HEK293 (cell line): ENCODE results near the gene BRI3.

Experiments used
- CTCF ChIA-PET: fragments of 350-600 bp; formaldehyde crosslinking; extraction: SDS; loops from one replicate; lab custom pipeline; 2021; ENCODE audit warnings: antibody characterized with exemption; lab: Yijun Ruan, JAX
- POLR2A ChIA-PET: fragments of 300-600 bp; formaldehyde crosslinking; extraction: SDS; loops from one replicate; lab custom pipeline; 2020; ENCODE audit warnings: antibody characterized with exemption, inconsistent platforms; lab: Yijun Ruan, JAX
- H3K27ac ChIP-seq: fragments of 200-500 bp; sonication (Bioruptor generic); 2 replicates; pipeline ENCODE4 v1.5.1; 2014; ENCODE audit warnings: low read depth, low read length, control low read depth, inconsistent platforms; ENCODE audit errors: extremely low read depth
- H3K36me3 ChIP-seq, 2 experiments: fragments of 200-500 bp in 1 of 2; sonication (Bioruptor generic) in 1 of 2; 1 replicate in 1 of 2; 2 replicates in 1 of 2; pipeline ENCODE4 v1.5.1; 2014 to 2017; ENCODE audit warnings: inconsistent platforms in 2 of 2, low read length in 2 of 2; ENCODE audit not compliant: control insufficient read depth in 2 of 2, insufficient read depth in 1 of 2
- H3K4me1 ChIP-seq: fragments of 200-500 bp; sonication (Bioruptor generic); 2 replicates; pipeline ENCODE4 v1.5.1; 2014; ENCODE audit warnings: mild to moderate bottlenecking, low read length, inconsistent platforms; ENCODE audit not compliant: control insufficient read depth, insufficient read depth
- H3K4me3 ChIP-seq: 2 replicates; pipeline ENCODE4 v1.5.1; 2011; ENCODE audit warnings: low read depth, mild to moderate bottlenecking, control low read depth, low read length, moderate library complexity
- H3K9me3 ChIP-seq: fragments of 200-500 bp; sonication (Bioruptor generic); 2 replicates; pipeline ENCODE4 v1.5.1; 2014; ENCODE audit warnings: low read depth, low read length, inconsistent platforms; ENCODE audit not compliant: control insufficient read depth, insufficient read depth
- IKZF3 ChIP-seq: fragments of 450-650 bp; IDR thresholded peaks from 2 replicates; pipeline ENCODE4 v1.5.0; 2018; ENCODE audit warnings: missing biosample characterization, mild to moderate bottlenecking, missing genetic modification characterization, moderate library complexity
- KLF10 ChIP-seq: fragments of 450-650 bp; IDR thresholded peaks from 2 replicates; pipeline ENCODE4 v1.5.1; 2018; ENCODE audit warnings: missing biosample characterization, mild to moderate bottlenecking, missing genetic modification characterization
- PRDM4 ChIP-seq: fragments of 450-650 bp; formaldehyde crosslinking; IDR thresholded peaks from 2 replicates; pipeline ENCODE4 v1.5.1; 2017; ENCODE audit warnings: missing biosample characterization, missing genetic modification characterization
- SALL2 ChIP-seq: fragments of 450-650 bp; formaldehyde crosslinking; IDR thresholded peaks from 2 replicates; pipeline ENCODE4 v1.5.0; 2017; ENCODE audit warnings: missing biosample characterization, mild to moderate bottlenecking, missing genetic modification characterization, borderline replicate concordance
- SP2 ChIP-seq: fragments of 450-650 bp; formaldehyde crosslinking; IDR thresholded peaks from 2 replicates; pipeline ENCODE4 v1.5.1; 2016; ENCODE audit warnings: missing biosample characterization, missing genetic modification characterization
- ZNF10 ChIP-seq: fragments of 450-650 bp; formaldehyde crosslinking; IDR thresholded peaks from 2 replicates; pipeline ENCODE4 v1.5.1; 2017; ENCODE audit warnings: missing biosample characterization, missing genetic modification characterization
- ZNF114 ChIP-seq: fragments of 450-650 bp; formaldehyde crosslinking; IDR thresholded peaks from 2 replicates; pipeline ENCODE4 v1.5.0; 2017; ENCODE audit warnings: missing biosample characterization, missing genetic modification characterization
- ZNF19 ChIP-seq: fragments of 450-650 bp; formaldehyde crosslinking; IDR thresholded peaks from 2 replicates; pipeline ENCODE4; 2016; ENCODE audit warnings: missing biosample characterization, missing genetic modification characterization, low read depth
- ZNF2 ChIP-seq: fragments of 450-650 bp; formaldehyde crosslinking; IDR thresholded peaks from 2 replicates; pipeline ENCODE4 v1.5.1; 2016; ENCODE audit warnings: missing biosample characterization, missing genetic modification characterization
- ZNF248 ChIP-seq: fragments of 450-650 bp; formaldehyde crosslinking; IDR thresholded peaks from 2 replicates; pipeline ENCODE4 v1.5.1; 2017; ENCODE audit warnings: missing biosample characterization, missing genetic modification characterization
- ZNF302 ChIP-seq: fragments of 450-650 bp; formaldehyde crosslinking; IDR thresholded peaks from 2 replicates; pipeline ENCODE4 v1.5.1; 2016; ENCODE audit warnings: missing biosample characterization, missing genetic modification characterization, low read depth
- ZNF311 ChIP-seq: fragments of 450-650 bp; formaldehyde crosslinking; IDR thresholded peaks from 2 replicates; pipeline ENCODE4 v1.5.1; 2017; ENCODE audit warnings: missing biosample characterization, missing genetic modification characterization, borderline replicate concordance
- ZNF416 ChIP-seq: fragments of 450-650 bp; formaldehyde crosslinking; IDR thresholded peaks from 2 replicates; pipeline ENCODE4 v1.5.1; 2016; ENCODE audit warnings: missing biosample characterization, missing genetic modification characterization
- ZNF514 ChIP-seq: fragments of 450-650 bp; formaldehyde crosslinking; IDR thresholded peaks from 2 replicates; pipeline ENCODE4 v1.5.1; 2016; ENCODE audit warnings: missing biosample characterization, missing genetic modification characterization
- ZNF548 ChIP-seq: fragments of 450-650 bp; formaldehyde crosslinking; IDR thresholded peaks from 2 replicates; pipeline ENCODE4 v1.5.1; 2016; ENCODE audit warnings: missing biosample characterization, missing genetic modification characterization
- ZNF560 ChIP-seq: fragments of 450-650 bp; formaldehyde crosslinking; IDR thresholded peaks from 2 replicates; pipeline ENCODE4 v1.5.1; 2017; ENCODE audit warnings: missing biosample characterization, missing genetic modification characterization, borderline replicate concordance
- ZNF561 ChIP-seq: fragments of 450-650 bp; IDR thresholded peaks from 2 replicates; pipeline ENCODE4 v1.5.1; 2018; ENCODE audit warnings: missing biosample characterization, missing genetic modification characterization, borderline replicate concordance
- ZNF600 ChIP-seq: fragments of 450-650 bp; formaldehyde crosslinking; IDR thresholded peaks from 2 replicates; pipeline ENCODE4 v1.5.1; 2016; ENCODE audit warnings: missing biosample characterization, missing genetic modification characterization
- ZNF654 ChIP-seq: fragments of 450-650 bp; formaldehyde crosslinking; IDR thresholded peaks from 2 replicates; pipeline ENCODE4 v1.5.1; 2016; ENCODE audit warnings: low read depth, missing biosample characterization, missing genetic modification characterization
- ZNF785 ChIP-seq: fragments of 450-650 bp; formaldehyde crosslinking; IDR thresholded peaks from 2 replicates; pipeline ENCODE4 v1.5.1; 2016; ENCODE audit warnings: missing biosample characterization, missing genetic modification characterization
- ZSCAN16 ChIP-seq: fragments of 450-650 bp; formaldehyde crosslinking; IDR thresholded peaks from 2 replicates; pipeline ENCODE4 v1.5.1; 2016; ENCODE audit warnings: missing biosample characterization, missing genetic modification characterization
- ZSCAN30 ChIP-seq: fragments of 450-650 bp; IDR thresholded peaks from 2 replicates; pipeline ENCODE4 v1.5.1; 2018; ENCODE audit warnings: missing biosample characterization, mild to moderate bottlenecking, missing genetic modification characterization, moderate library complexity
- TF ChIP-seq, protein P1 (sequence below): fragments of 450-650 bp; formaldehyde crosslinking; IDR thresholded peaks from 2 replicates; pipeline ENCODE4 v1.5.1; 2016; ENCODE audit warnings: missing biosample characterization, missing genetic modification characterization
- TF ChIP-seq, protein P2 (sequence below): fragments of 450-650 bp; formaldehyde crosslinking; IDR thresholded peaks from 2 replicates; pipeline ENCODE4 v1.5.1; 2016; ENCODE audit warnings: missing biosample characterization, missing genetic modification characterization
- TF ChIP-seq, protein P3 (sequence below): fragments of 450-650 bp; formaldehyde crosslinking; IDR thresholded peaks from 2 replicates; pipeline ENCODE4 v1.5.1; 2016; ENCODE audit warnings: missing biosample characterization, missing genetic modification characterization
- TF ChIP-seq, protein P4 (sequence below): fragments of 450-650 bp; formaldehyde crosslinking; IDR thresholded peaks from 2 replicates; pipeline ENCODE4; 2016; ENCODE audit warnings: missing biosample characterization, missing genetic modification characterization

Gene BRI3, protein sequence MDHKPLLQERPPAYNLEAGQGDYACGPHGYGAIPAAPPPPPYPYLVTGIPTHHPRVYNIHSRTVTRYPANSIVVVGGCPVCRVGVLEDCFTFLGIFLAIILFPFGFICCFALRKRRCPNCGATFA

GRCh38 chr7:98280791-98281756, at the start of gene BRI3:
TSS of gene BRI3 (plus strand) at chr7:98281686. CDS start at chr7:98281796, 110 bp downstream.
- Histone ChIP-seq H3K36me3 (peaks cover 0 to 27% of the 10 kb centered on the region in 2 experiments; a peak in 2 of 3 replicates), H3K27ac (peak within 1 kb of the TSS; percentile 68; the same call in 1 of the 2 replicates), H3K4me3 (peak within 1 kb of the TSS; percentile 70), H3K9me3 (no peaks in the 10 kb centered on the region), H3K4me1 (peaks cover 12% of the 10 kb centered on the region)
- POLR2A ChIA-PET: interaction anchor here (0.6 to 1.4 kb wide), 3 partner anchors 101 to 124 kb away, joined by 3 to 5 read pairs (median 3); partner anchors contain the start of gene BAIAP2L1
- CTCF ChIA-PET: no interaction called here
- TF ChIP-seq ZNF302 (tag by site-specific recombination) (no peak), ZNF2 (tag by site-specific recombination) (no peak), SP2 (tag by site-specific recombination) (peak; percentile 40), ZNF654 (no peak), ZSCAN16 (no peak), ZNF311 (tag by site-specific recombination) (no peak), ZNF514 (tag by site-specific recombination) (no peak), ZNF114 (tag by site-specific recombination) (no peak), ZNF600 (tag by site-specific recombination) (0 out of 2 replicates have a peak, but pooled peaks have one; percentile 9), ZNF19 (tag by site-specific recombination) (no peak), ZNF416 (tag by site-specific recombination) (no peak), ZNF248 (tag by site-specific recombination) (no peak), ZNF548 (tag by site-specific recombination) (no peak), ZNF561 (no peak), KLF10 (no peak), SALL2 (tag by site-specific recombination) (no peak), PRDM4 (tag by site-specific recombination) (no peak), ZNF785 (no peak), ZSCAN30 (tag by site-specific recombination) (no peak), ZNF560 (tag by site-specific recombination) (no peak), IKZF3 (tag by site-specific recombination) (no peak), ZNF10 (tag by site-specific recombination) (no peak)
- TF ChIP-seq, protein P1, sequence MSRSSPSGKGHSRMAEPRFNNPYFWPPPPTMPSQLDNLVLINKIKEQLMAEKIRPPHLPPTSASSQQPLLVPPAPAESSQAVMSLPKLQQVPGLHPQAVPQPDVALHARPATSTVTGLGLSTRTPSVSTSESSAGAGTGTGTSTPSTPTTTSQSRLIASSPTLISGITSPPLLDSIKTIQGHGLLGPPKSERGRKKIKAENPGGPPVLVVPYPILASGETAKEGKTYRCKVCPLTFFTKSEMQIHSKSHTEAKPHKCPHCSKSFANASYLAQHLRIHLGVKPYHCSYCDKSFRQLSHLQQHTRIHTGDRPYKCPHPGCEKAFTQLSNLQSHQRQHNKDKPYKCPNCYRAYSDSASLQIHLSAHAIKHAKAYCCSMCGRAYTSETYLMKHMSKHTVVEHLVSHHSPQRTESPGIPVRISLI (tag by site-specific recombination): no peak
- TF ChIP-seq, protein P2, sequence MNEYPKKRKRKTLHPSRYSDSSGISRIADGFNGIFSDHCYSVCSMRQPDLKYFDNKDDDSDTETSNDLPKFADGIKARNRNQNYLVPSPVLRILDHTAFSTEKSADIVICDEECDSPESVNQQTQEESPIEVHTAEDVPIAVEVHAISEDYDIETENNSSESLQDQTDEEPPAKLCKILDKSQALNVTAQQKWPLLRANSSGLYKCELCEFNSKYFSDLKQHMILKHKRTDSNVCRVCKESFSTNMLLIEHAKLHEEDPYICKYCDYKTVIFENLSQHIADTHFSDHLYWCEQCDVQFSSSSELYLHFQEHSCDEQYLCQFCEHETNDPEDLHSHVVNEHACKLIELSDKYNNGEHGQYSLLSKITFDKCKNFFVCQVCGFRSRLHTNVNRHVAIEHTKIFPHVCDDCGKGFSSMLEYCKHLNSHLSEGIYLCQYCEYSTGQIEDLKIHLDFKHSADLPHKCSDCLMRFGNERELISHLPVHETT (tag by site-specific recombination): no peak
- TF ChIP-seq, protein P3, sequence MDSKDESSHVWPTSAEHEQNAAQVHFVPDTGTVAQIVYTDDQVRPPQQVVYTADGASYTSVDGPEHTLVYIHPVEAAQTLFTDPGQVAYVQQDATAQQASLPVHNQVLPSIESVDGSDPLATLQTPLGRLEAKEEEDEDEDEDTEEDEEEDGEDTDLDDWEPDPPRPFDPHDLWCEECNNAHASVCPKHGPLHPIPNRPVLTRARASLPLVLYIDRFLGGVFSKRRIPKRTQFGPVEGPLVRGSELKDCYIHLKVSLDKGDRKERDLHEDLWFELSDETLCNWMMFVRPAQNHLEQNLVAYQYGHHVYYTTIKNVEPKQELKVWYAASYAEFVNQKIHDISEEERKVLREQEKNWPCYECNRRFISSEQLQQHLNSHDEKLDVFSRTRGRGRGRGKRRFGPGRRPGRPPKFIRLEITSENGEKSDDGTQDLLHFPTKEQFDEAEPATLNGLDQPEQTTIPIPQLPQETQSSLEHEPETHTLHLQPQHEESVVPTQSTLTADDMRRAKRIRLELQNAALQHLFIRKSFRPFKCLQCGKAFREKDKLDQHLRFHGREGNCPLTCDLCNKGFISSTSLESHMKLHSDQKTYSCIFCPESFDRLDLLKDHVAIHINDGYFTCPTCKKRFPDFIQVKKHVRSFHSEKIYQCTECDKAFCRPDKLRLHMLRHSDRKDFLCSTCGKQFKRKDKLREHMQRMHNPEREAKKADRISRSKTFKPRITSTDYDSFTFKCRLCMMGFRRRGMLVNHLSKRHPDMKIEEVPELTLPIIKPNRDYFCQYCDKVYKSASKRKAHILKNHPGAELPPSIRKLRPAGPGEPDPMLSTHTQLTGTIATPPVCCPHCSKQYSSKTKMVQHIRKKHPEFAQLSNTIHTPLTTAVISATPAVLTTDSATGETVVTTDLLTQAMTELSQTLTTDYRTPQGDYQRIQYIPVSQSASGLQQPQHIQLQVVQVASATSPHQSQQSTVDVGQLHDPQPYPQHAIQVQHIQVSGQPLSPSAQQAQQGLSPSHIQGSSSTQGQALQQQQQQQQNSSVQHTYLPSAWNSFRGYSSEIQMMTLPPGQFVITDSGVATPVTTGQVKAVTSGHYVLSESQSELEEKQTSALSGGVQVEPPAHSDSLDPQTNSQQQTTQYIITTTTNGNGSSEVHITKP (tag by site-specific recombination): no peak
- TF ChIP-seq, protein P4, sequence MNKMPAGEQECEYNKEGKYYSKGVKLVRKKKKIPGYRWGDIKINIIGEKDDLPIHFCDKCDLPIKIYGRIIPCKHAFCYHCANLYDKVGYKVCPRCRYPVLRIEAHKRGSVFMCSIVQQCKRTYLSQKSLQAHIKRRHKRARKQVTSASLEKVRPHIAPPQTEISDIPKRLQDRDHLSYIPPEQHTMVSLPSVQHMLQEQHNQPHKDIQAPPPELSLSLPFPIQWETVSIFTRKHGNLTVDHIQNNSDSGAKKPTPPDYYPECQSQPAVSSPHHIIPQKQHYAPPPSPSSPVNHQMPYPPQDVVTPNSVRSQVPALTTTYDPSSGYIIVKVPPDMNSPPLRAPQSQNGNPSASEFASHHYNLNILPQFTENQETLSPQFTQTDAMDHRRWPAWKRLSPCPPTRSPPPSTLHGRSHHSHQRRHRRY (tag by site-specific recombination): no peak
